GM18951 (cell line): ENCODE data around the gene GPX1.
"Not testable (repeated sequence)": the region's sequence is repeated elsewhere in the genome, so short reads cannot be mapped to it uniquely, and the experiment has no call there.

Experiments
- POLR2A ChIP-seq: IDR thresholded peaks from 4 replicates; pipeline ENCODE4 v1.6.1; 2011; ENCODE audit warnings: mild to moderate bottlenecking; ENCODE audit not compliant: insufficient read length, insufficient read depth; ENCODE audit errors: extremely low read depth
- in situ Hi-C: fragments of 300-500 bp; cut with MboI; formaldehyde crosslinking; loops from one replicate; pipeline ENCODE4 v1.12.0; 2022; ENCODE audit warnings: low sequenced_read_pairs, mixed read lengths, inconsistent platforms; ENCODE audit not compliant: unreplicated experiment

GPX1 gene

GRCh38 chr3:49349348-49350114 lies 8.6 kb downstream of the GPX1 start:
- TF ChIP-seq POLR2A, result no peak
- in situ Hi-C loops, result no loop called here

GRCh38 chr3:49348361-49348760 lies 9.8 kb downstream of the GPX1 start:
- in situ Hi-C loops, result not testable (repeated sequence)

GRCh38 chr3:49346797-49347251 lies 11.3 kb downstream of the GPX1 start:
- in situ Hi-C loops, result no loop called here
- no peak for TF ChIP-seq POLR2A

GRCh38 chr3:49343163-49343562 lies 15.0 kb downstream of the GPX1 start:
- in situ Hi-C loops, result no loop called here
- TF ChIP-seq POLR2A, result no peak

GRCh38 chr3:49341996-49342395 lies 16.2 kb downstream of the GPX1 start:
- TF ChIP-seq POLR2A, result no peak
- in situ Hi-C loops, result no loop called here

- TF ChIP-seq POLR2A, result peak; percentile 96
- in situ Hi-C loops, result no loop called here
Observed at GRCh38 chr3:49339941-49340800, 18.0 kb downstream of the GPX1 start, which contains the start of gene USP4. Gene USP4 (minus strand): TSS chr3:49340053. CDS start chr3:49340024, 29 bp downstream.

GRCh38 chr3:49339581-49339940 lies 18.6 kb downstream of the GPX1 start:
- in situ Hi-C loops, result no loop called here
- TF ChIP-seq POLR2A, result no peak

GRCh38 chr3:49333916-49334633 lies 24.1 kb downstream of the GPX1 start:
- in situ Hi-C loops, result no loop called here

GRCh38 chr3:49333091-49333490 lies 25.1 kb downstream of the GPX1 start:
- TF ChIP-seq POLR2A, result no peak
- in situ Hi-C loops, result no loop called here

More at GRCh38 chr3:49333916-49334633, 24.1 kb downstream of the GPX1 start:
- no peak for TF ChIP-seq POLR2A

- no peak for TF ChIP-seq POLR2A
- in situ Hi-C loops, result no loop called here
Observed at GRCh38 chr3:49329186-49329585, 29.0 kb downstream of the GPX1 start.

GRCh38 chr3:49328350-49328749 lies 29.8 kb downstream of the GPX1 start:
- in situ Hi-C loops, result not testable (repeated sequence)

GRCh38 chr3:49327485-49327884 lies 30.7 kb downstream of the GPX1 start:
- in situ Hi-C loops, result no loop called here
- TF ChIP-seq POLR2A, result no peak

- in situ Hi-C loops, result no loop called here
- TF ChIP-seq POLR2A, result no peak
Observed at GRCh38 chr3:49324768-49325167, 33.4 kb downstream of the GPX1 start.
